Natural killer cell (primary cell): ENCODE results near the gene SF3B3. TPM values are rescaled to one million over a fixed set of nuclear protein-coding genes. Genes with fewer than 3 reads are reported as not detected.
A peak's percentile ranks its signal among the peaks of the same experiment; 100 is the strongest.

Experiments used
- ATAC-seq, 3 donors: fragments of 150-1000 bp in 2 of 3; fragments of 200-7000 bp in 1 of 3; cut with Tn5 transposase; 1 replicate in 1 of 3; 2 replicates in 2 of 3; pipeline ENCODE4 v1.10.0; 2021; ENCODE audit warnings: mild to moderate bottlenecking in 2 of 3, moderate library complexity in 2 of 3
- DNase-seq, 2 donors: peaks; one replicate each; pipeline versions ENCODE4 v3.0.0 to v3.0.0-alpha.2; 2013 to 2021; ENCODE audit warnings: mixed read lengths in 1 of 2
- H3K27ac ChIP-seq: one replicate; pipeline ENCODE4 v1.5.1; 2013; ENCODE audit warnings: mild to moderate bottlenecking, low read length
- H3K27me3 ChIP-seq: one replicate; pipeline ENCODE4 v1.6.1; 2013; ENCODE audit warnings: low read length; ENCODE audit not compliant: control insufficient read depth, insufficient read depth
- H3K36me3 ChIP-seq: one replicate; pipeline ENCODE4 v1.6.1; 2013; ENCODE audit warnings: low read length; ENCODE audit not compliant: control insufficient read depth, insufficient read depth
- H3K4me1 ChIP-seq: one replicate; pipeline ENCODE4 v1.6.1; 2013; ENCODE audit warnings: low read length; ENCODE audit not compliant: control insufficient read depth, insufficient read depth
- H3K4me3 ChIP-seq: one replicate; pipeline ENCODE4 v1.5.1; 2013; ENCODE audit warnings: low read length
- H3K9me3 ChIP-seq: one replicate; pipeline ENCODE4 v1.6.1; 2013; ENCODE audit warnings: low read length; ENCODE audit not compliant: control insufficient read depth, insufficient read depth
- H3K27ac Mint-ChIP-seq, 2 donors: one replicate each; pipeline ENCODE4 v1.8.0; 2022; ENCODE audit warnings: mild to moderate bottlenecking in 2 of 2, mixed read lengths in 2 of 2, moderate library complexity in 1 of 2
- H3K27me3 Mint-ChIP-seq, 2 donors: one replicate each; pipeline ENCODE4 v1.8.0; 2022; ENCODE audit warnings: low read depth in 2 of 2, mixed read lengths in 2 of 2
- H3K36me3 Mint-ChIP-seq: one replicate; pipeline ENCODE4 v1.8.0; 2022; ENCODE audit warnings: mixed read lengths
- H3K4me1 Mint-ChIP-seq, 2 donors: one replicate each; pipeline ENCODE4 v1.8.0; 2022; ENCODE audit warnings: mixed read lengths in 2 of 2
- H3K4me3 Mint-ChIP-seq: one replicate; pipeline ENCODE4 v1.8.0; 2022; ENCODE audit warnings: mild to moderate bottlenecking, moderate library complexity, mixed read lengths
- H3K9me3 Mint-ChIP-seq, 2 donors: one replicate each; pipeline ENCODE4 v1.8.0; 2022; ENCODE audit warnings: mixed read lengths in 2 of 2
- WGBS: methylation state at CpG from one replicate; pipeline ENCODE4 v1.1.7; 2013; ENCODE audit warnings: missing lambda C conversion rate; ENCODE audit not compliant: insufficient coverage; 5-methylcytosine and 5-hydroxymethylcytosine counted together
- intact Hi-C: fragments of 100-400 bp; cut with micrococcal nuclease; formaldehyde crosslinking; loops from one replicate; pipeline ENCODE4 v1.14.2; 2022
- total RNA-seq, 4 donors: library from RNA; stranded (reverse); fragments of 120-200 nt in 1 of 4; gene quantifications; one replicate each; pipeline versions ENCODE4 v1.2.3 to v1.2.4, GENCODE V29; 2013 to 2022
- TF ChIP-seq, protein P1 (sequence below): fragments of 200-600 bp; IDR thresholded peaks from one replicate; pipeline ENCODE4 v1.8.0; 2022; ENCODE audit warnings: antibody characterized with exemption

The SF3B3 gene
- total RNA-seq, 3 donors from 2014 or later (not counting 1 experiment from before 2014, with no cell fraction given) = 164 to 220 (median 173) TPM

DNA sequence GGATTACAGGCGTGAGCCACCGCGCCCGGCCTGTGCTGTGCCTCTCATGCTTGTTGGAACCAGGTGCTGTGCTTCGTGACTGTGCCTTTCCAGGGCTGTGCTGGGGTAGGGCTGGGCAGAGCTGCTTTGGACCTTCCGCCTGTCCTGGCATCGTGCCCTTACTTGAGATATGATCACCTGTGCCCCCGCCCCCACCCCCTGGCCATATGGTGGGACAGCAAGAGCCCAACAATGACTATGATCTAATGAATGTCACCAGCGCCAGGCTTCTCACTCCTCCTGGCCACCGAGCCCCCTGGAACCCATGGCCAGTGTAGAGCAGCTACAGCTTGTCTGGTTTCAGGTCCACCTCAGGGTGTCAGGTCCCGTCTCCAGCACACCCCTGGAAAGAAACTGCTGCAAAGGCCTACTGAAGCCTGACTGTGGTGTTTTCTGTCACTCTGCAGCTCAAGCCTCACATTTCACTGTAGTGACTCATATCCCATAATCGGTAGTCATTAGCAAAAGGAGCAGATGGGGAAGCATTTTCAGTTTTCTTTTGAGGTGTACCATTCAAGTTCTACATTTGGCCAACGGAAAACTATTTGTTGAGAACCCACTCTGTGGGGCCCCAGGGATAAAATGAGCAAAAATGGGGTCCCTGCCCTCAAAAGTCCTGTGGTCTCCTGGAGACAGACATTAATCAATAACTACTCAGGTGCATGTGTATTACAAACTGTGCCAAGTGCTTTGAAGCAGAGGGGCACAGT is 47.2 kb upstream of the SF3B3 start:
- intact Hi-C loops = no loop called here
- no peaks in the 10 kb centered on the region for H3K27me3 Mint-ChIP-seq
- DNase-seq = no peak
- TF ChIP-seq, protein P1, sequence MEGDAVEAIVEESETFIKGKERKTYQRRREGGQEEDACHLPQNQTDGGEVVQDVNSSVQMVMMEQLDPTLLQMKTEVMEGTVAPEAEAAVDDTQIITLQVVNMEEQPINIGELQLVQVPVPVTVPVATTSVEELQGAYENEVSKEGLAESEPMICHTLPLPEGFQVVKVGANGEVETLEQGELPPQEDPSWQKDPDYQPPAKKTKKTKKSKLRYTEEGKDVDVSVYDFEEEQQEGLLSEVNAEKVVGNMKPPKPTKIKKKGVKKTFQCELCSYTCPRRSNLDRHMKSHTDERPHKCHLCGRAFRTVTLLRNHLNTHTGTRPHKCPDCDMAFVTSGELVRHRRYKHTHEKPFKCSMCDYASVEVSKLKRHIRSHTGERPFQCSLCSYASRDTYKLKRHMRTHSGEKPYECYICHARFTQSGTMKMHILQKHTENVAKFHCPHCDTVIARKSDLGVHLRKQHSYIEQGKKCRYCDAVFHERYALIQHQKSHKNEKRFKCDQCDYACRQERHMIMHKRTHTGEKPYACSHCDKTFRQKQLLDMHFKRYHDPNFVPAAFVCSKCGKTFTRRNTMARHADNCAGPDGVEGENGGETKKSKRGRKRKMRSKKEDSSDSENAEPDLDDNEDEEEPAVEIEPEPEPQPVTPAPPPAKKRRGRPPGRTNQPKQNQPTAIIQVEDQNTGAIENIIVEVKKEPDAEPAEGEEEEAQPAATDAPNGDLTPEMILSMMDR = no peak
- no peak overlapping the region for H3K27ac Mint-ChIP-seq
- Histone ChIP-seq H3K4me1 (peaks cover 5% of the 10 kb centered on the region), H3K9me3 (no peaks in the 10 kb centered on the region), H3K27me3 (no peaks in the 10 kb centered on the region), H3K27ac (no peak overlapping the region), H3K4me3 (no peak overlapping the region), H3K36me3 (peaks cover 40% of the 10 kb centered on the region)
- H3K4me3 Mint-ChIP-seq = no peak overlapping the region
- no peaks in the 10 kb centered on the region for H3K9me3 Mint-ChIP-seq
- WGBS = 86% methylated on average over 13 of the region's 13 CpGs
- H3K4me1 Mint-ChIP-seq = no peaks in the 10 kb centered on the region
- no peaks in the 10 kb centered on the region for H3K36me3 Mint-ChIP-seq
- ATAC-seq = no peak

DNA sequence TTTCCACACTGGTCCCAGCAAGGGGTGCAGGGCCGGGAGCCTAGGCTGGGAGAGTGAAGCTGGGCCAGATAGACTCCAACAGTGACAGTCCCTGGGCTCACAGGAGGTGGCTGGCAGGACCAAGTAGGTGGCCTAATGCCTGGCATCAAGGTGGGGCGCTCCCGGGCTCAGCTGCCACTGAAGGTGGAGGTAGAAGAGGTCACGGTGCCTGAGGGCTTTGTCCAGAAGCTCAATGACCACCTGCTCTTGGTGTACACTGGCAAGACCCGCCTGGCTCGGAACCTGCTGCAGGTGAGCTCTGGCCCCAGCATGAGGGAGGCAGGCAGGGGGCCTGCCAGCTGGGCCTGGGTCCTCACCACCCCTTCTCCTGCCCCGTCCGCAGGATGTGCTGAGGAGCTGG is 45.4 kb upstream of the SF3B3 start:
- TF ChIP-seq, protein P1 = no peak
- Mint-ChIP-seq H3K4me3 (no peak overlapping the region), H3K4me1 (no peaks in the 10 kb centered on the region), H3K27ac (peak overlapping the region; percentile 29 to 48), H3K36me3 (no peaks in the 10 kb centered on the region), H3K9me3 (no peaks in the 10 kb centered on the region), H3K27me3 (no peaks in the 10 kb centered on the region)
- peaks cover 5% of the 10 kb centered on the region for H3K4me1 ChIP-seq
- H3K9me3 ChIP-seq = no peaks in the 10 kb centered on the region
- peaks cover 50% of the 10 kb centered on the region for H3K36me3 ChIP-seq
- ATAC-seq = no peak
- H3K4me3 ChIP-seq = no peak overlapping the region
- 88% methylated on average over 8 of the region's 8 CpGs for WGBS
- H3K27ac ChIP-seq = no peak overlapping the region
- intact Hi-C loops = no loop called here
- no peak for DNase-seq
- H3K27me3 ChIP-seq = no peaks in the 10 kb centered on the region

DNA sequence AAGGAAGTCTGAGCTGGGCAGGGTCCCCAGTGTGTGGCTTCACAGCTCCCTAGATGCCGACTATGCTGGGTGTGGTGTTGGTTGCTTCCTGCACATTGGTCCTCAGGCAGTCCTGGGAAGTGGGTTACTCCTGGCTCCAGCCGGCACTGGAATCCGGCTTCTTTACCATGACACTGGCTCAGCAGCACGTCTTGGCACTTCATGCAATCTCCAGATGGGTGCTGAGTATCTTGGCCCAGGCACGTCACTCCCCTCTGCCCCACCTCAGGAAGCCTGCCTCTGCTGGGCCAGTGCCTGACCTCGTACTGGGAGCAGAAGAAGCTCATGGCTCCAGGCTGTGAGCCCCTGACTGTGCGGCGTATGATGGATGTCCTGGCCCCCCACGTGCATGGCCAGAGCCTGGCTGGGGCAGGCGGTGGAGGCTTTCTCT is 44.7 kb upstream of the SF3B3 start:
- Mint-ChIP-seq H3K9me3 (no peaks in the 10 kb centered on the region), H3K36me3 (no peaks in the 10 kb centered on the region), H3K27ac (peak overlapping the region; percentile 18 to 48), H3K4me1 (no peaks in the 10 kb centered on the region), H3K27me3 (no peaks in the 10 kb centered on the region), H3K4me3 (no peak overlapping the region)
- WGBS = 84% methylated on average over 10 of the region's 10 CpGs
- intact Hi-C loops = no loop called here
- H3K27me3 ChIP-seq = no peaks in the 10 kb centered on the region
- H3K27ac ChIP-seq = no peak overlapping the region
- H3K4me3 ChIP-seq = no peak overlapping the region
- peaks cover 48% of the 10 kb centered on the region for H3K36me3 ChIP-seq
- TF ChIP-seq, protein P1 = no peak
- DNase-seq (no peak), ATAC-seq (no peak)
- H3K4me1 ChIP-seq = peaks cover 5% of the 10 kb centered on the region
- no peaks in the 10 kb centered on the region for H3K9me3 ChIP-seq
